IMR-90 (cell line): ENCODE data around the gene CBY1. TPM values are rescaled to one million over a fixed set of nuclear protein-coding genes. Genes with fewer than 3 reads are reported as not detected.
A peak's percentile ranks its signal among the peaks of the same experiment; 100 is the strongest.

ENCODE experiments used
- ATAC-seq: fragments of 200-7000 bp; cut with Tn5 transposase; 2 replicates; pipeline ENCODE4 v1.9.1; 2020; ENCODE audit warnings: low read depth, mild to moderate bottlenecking, moderate library complexity
- BruUV-seq: library from RNA; stranded (reverse); fragments of 400-500 nt; replicated peaks from 2 replicates; lab custom pipeline; 2021; lab: Mats Ljungman, UMichigan
- CTCF ChIA-PET: fragments of 300-600 bp; formaldehyde crosslinking; extraction: SDS; loops from one replicate; lab custom pipeline; 2021; ENCODE audit warnings: antibody characterized with exemption; lab: Yijun Ruan, JAX
- POLR2A ChIA-PET: fragments of 300-600 bp; sonication (Branson Sonifier 250); formaldehyde crosslinking; loops from one replicate; lab custom pipeline; 2022; ENCODE audit warnings: antibody characterized with exemption; ENCODE audit not compliant: unreplicated experiment; lab: Charles Lee
- DNase-seq: peaks from one replicate; pipeline ENCODE4 v3.0.0; 2013
- H2AFZ ChIP-seq: replicated peaks from 2 replicates; pipeline ENCODE3; 2013; ENCODE audit warnings: low read length, mild to moderate bottlenecking; ENCODE audit not compliant: poor library complexity
- H2AK5ac ChIP-seq: 2 replicates; pipeline ENCODE4 v1.6.1; 2013; ENCODE audit warnings: low read depth, low read length, inconsistent platforms
- H2AK9ac ChIP-seq: replicated peaks from 2 replicates; pipeline ENCODE3; 2013; ENCODE audit warnings: mild to moderate bottlenecking, low read depth, low read length, moderate library complexity; ENCODE audit not compliant: poor library complexity
- H2BK120ac ChIP-seq: 2 replicates; pipeline ENCODE4 v1.6.1; 2013; ENCODE audit warnings: low read depth, low read length, inconsistent platforms
- H2BK15ac ChIP-seq: 3 replicates; pipeline ENCODE4 v1.6.1; 2013; ENCODE audit warnings: low read depth, low read length, inconsistent platforms
- H2BK20ac ChIP-seq: 2 replicates; pipeline ENCODE4 v1.6.1; 2013; ENCODE audit warnings: low read depth, mild to moderate bottlenecking, inconsistent platforms, low read length, moderate library complexity
- H2BK5ac ChIP-seq: 2 replicates; pipeline ENCODE4 v1.6.1; 2013; ENCODE audit warnings: mild to moderate bottlenecking, low read depth, low read length, inconsistent platforms; ENCODE audit not compliant: poor library complexity, severe bottlenecking
- H3K14ac ChIP-seq: replicated peaks from 2 replicates; pipeline ENCODE4 v1.6.1; 2013; ENCODE audit warnings: low read depth, low read length, inconsistent platforms
- H3K18ac ChIP-seq: 2 replicates; pipeline ENCODE4 v1.6.1; 2013; ENCODE audit warnings: low read depth, low read length, control low read depth
- H3K23ac ChIP-seq: 2 replicates; pipeline ENCODE4 v1.6.1; 2013; ENCODE audit warnings: low read depth, low read length, inconsistent platforms
- H3K27ac ChIP-seq: 2 replicates; pipeline ENCODE4 v1.5.1; 2013; ENCODE audit warnings: mild to moderate bottlenecking, control low read depth, low read length; ENCODE audit not compliant: insufficient read depth
- H3K27me3 ChIP-seq: 2 replicates; pipeline ENCODE4 v1.6.1; 2013; ENCODE audit warnings: low read length; ENCODE audit not compliant: control insufficient read depth, insufficient read depth
- H3K36me3 ChIP-seq: 2 replicates; pipeline ENCODE4 v1.6.1; 2013; ENCODE audit warnings: low read length, mixed read lengths; ENCODE audit not compliant: control insufficient read depth, insufficient read depth
- H3K4ac ChIP-seq: 2 replicates; pipeline ENCODE4 v1.6.1; 2013; ENCODE audit warnings: low read depth, low read length, inconsistent platforms
- H3K4me1 ChIP-seq: 2 replicates; pipeline ENCODE4 v1.6.1; 2013; ENCODE audit warnings: low read length, mixed read lengths; ENCODE audit not compliant: control insufficient read depth, insufficient read depth
- H3K4me2 ChIP-seq: 2 replicates; pipeline ENCODE4 v1.6.1; 2013; ENCODE audit warnings: low read depth, mild to moderate bottlenecking, control low read depth, low read length, moderate library complexity
- H3K4me3 ChIP-seq: 2 replicates; pipeline ENCODE4 v1.5.1; 2013; ENCODE audit warnings: low read depth, mild to moderate bottlenecking, control low read depth, low read length, moderate library complexity; ENCODE audit not compliant: insufficient read depth
- H3K56ac ChIP-seq: 2 replicates; pipeline ENCODE4 v1.6.1; 2013; ENCODE audit warnings: low read length, inconsistent platforms; ENCODE audit not compliant: insufficient read depth; ENCODE audit errors: extremely low read depth
- H3K79me1 ChIP-seq, 2 experiments: 2 replicates each; pipeline ENCODE4 v1.6.1; 2013; ENCODE audit warnings: low read length in 2 of 2, inconsistent platforms in 1 of 2, low read depth in 1 of 2
- H3K9ac ChIP-seq: 2 replicates; pipeline ENCODE4 v1.6.1; 2013; ENCODE audit warnings: low read depth, low read length, control low read depth
- H3K9me1 ChIP-seq: 2 replicates; pipeline ENCODE4 v1.6.1; 2013; ENCODE audit warnings: low read length, inconsistent platforms; ENCODE audit not compliant: insufficient read depth
- H3K9me3 ChIP-seq: 2 replicates; pipeline ENCODE4 v1.6.1; 2013; ENCODE audit warnings: low read length; ENCODE audit not compliant: control insufficient read depth, insufficient read depth
- H4K20me1 ChIP-seq: 2 replicates; pipeline ENCODE4 v1.6.1; 2013; ENCODE audit warnings: low read length, inconsistent platforms; ENCODE audit not compliant: insufficient read depth
- H4K5ac ChIP-seq: 2 replicates; pipeline ENCODE4 v1.6.1; 2013; ENCODE audit warnings: mild to moderate bottlenecking, low read depth, low read length, control low read depth
- H4K8ac ChIP-seq, 2 experiments: 2 replicates each; pipeline ENCODE4 v1.6.1; 2013; ENCODE audit warnings: low read depth in 2 of 2, low read length in 2 of 2, control low read depth in 1 of 2, inconsistent platforms in 1 of 2
- H4K91ac ChIP-seq: 2 replicates; pipeline ENCODE4 v1.6.1; 2013; ENCODE audit warnings: low read depth, low read length, inconsistent platforms; ENCODE audit not compliant: insufficient read depth
- BHLHE40 ChIP-seq: fragments of 150-350 bp; IDR thresholded peaks from 2 replicates; pipeline ENCODE4 v1.6.1; 2016; ENCODE audit warnings: mild to moderate bottlenecking, low read depth, low read length
- CEBPB ChIP-seq: IDR thresholded peaks from 2 replicates; pipeline ENCODE4 v1.6.1; 2012; ENCODE audit warnings: low read depth, low read length, improper control_type of control experiment
- CHD1 ChIP-seq: IDR thresholded peaks from 2 replicates; pipeline ENCODE4 v1.6.1; 2012; ENCODE audit warnings: low read depth, low read length, improper control_type of control experiment
- CTCF ChIP-seq: conservative IDR thresholded peaks from 2 replicates; pipeline ENCODE4 v1.5.1; 2012; ENCODE audit warnings: mild to moderate bottlenecking, low read depth, low read length, improper control_type of control experiment
- ELK1 ChIP-seq: fragments of 150-350 bp; IDR thresholded peaks from 2 replicates; pipeline ENCODE4 v1.6.1; 2016; ENCODE audit warnings: low read depth, mild to moderate bottlenecking, low read length, moderate library complexity, borderline replicate concordance
- FOS ChIP-seq: fragments of 150-350 bp; IDR thresholded peaks from 2 replicates; pipeline ENCODE4 v1.6.1; 2016; ENCODE audit warnings: low read depth, low read length
- MAFK ChIP-seq: IDR thresholded peaks from 2 replicates; pipeline ENCODE4 v1.6.1; 2012; ENCODE audit warnings: low read depth, low read length, improper control_type of control experiment
- MAZ ChIP-seq: IDR thresholded peaks from 2 replicates; pipeline ENCODE4 v1.6.1; 2012; ENCODE audit warnings: low read depth, mild to moderate bottlenecking, low read length, improper control_type of control experiment, moderate library complexity, borderline replicate concordance
- MXI1 ChIP-seq: IDR thresholded peaks from 2 replicates; pipeline ENCODE4 v1.6.1; 2012; ENCODE audit warnings: low read depth, mild to moderate bottlenecking, low read length, moderate library complexity, borderline replicate concordance
- NFE2L2 ChIP-seq: fragments of 150-350 bp; IDR thresholded peaks from 2 replicates; pipeline ENCODE4 v1.6.1; 2016; ENCODE audit warnings: low read depth, mild to moderate bottlenecking, low read length
- POLR2A ChIP-seq: IDR thresholded peaks from 2 replicates; pipeline ENCODE4 v1.6.1; 2012; ENCODE audit warnings: mild to moderate bottlenecking, low read depth, low read length
- RAD21 ChIP-seq: IDR thresholded peaks from 2 replicates; pipeline ENCODE4 v1.6.1; 2012; ENCODE audit warnings: low read length, improper control_type of control experiment
- RCOR1 ChIP-seq: IDR thresholded peaks from 2 replicates; pipeline ENCODE4 v1.6.1; 2012; ENCODE audit warnings: mild to moderate bottlenecking, low read length, improper control_type of control experiment; ENCODE audit not compliant: insufficient replicate concordance
- RFX5 ChIP-seq: IDR thresholded peaks from 2 replicates; pipeline ENCODE4 v1.8.0; 2012; ENCODE audit warnings: low read depth, mild to moderate bottlenecking, low read length, moderate library complexity
- SMC3 ChIP-seq: fragments of 150-350 bp; IDR thresholded peaks from 2 replicates; pipeline ENCODE4 v1.6.1; 2016; ENCODE audit warnings: low read depth, mild to moderate bottlenecking, antibody characterized with exemption, low read length, moderate library complexity
- USF2 ChIP-seq: fragments of 150-350 bp; IDR thresholded peaks from 2 replicates; pipeline ENCODE4 v1.6.1; 2017; ENCODE audit warnings: mild to moderate bottlenecking, antibody characterized with exemption, low read length, low read depth
- WGBS, 2 experiments: methylation state at CpG; one replicate each; pipeline versions ENCODE4 v1.1.5 to v1.1.7; 2013; ENCODE audit warnings: missing lambda C conversion rate in 2 of 2; ENCODE audit not compliant: insufficient read length in 1 of 2; ENCODE audit errors: extremely low coverage in 2 of 2; 5-methylcytosine and 5-hydroxymethylcytosine counted together
- dilution Hi-C: fragments of 300-500 bp; cut with HindIII; formaldehyde crosslinking; loops from one replicate; pipeline ENCODE4 v1.14.3; 2018; ENCODE audit warnings: low sequenced_read_pairs; ENCODE audit not compliant: unreplicated experiment
- in situ Hi-C: fragments of 300-500 bp; cut with MboI; formaldehyde crosslinking; loops from 3 replicates; pipeline ENCODE4 v1.14.3; 2019; ENCODE audit warnings: low sequenced_read_pairs, inconsistent platforms, mixed read lengths
- intact Hi-C: fragments of 100-400 bp; cut with micrococcal nuclease; formaldehyde crosslinking; loops from 2 replicates; pipeline ENCODE4 v1.10.0; 2022
- polyA plus RNA-seq, 3 experiments: library from polyadenylated mRNA; depleted of rRNA; stranded (reverse); fragments of >200 nt; gene quantifications; 2 replicates each; pipeline ENCODE4 v1.2.3, GENCODE V29; 2012; ENCODE audit warnings: low replicate concordance in 1 of 3
- total RNA-seq: library from RNA; depleted of rRNA; stranded (reverse); fragments of >200 nt; gene quantifications from 2 replicates; pipeline ENCODE4 v1.2.3, GENCODE V29; 2012

CBY1 gene
- total and polyA plus RNA-seq, 2 of the 4 experiments (the other 2 are of a cell fraction) = 13.8 to 30.0 TPM

- Histone ChIP-seq H3K4me2 (no peak overlapping the region), H3K18ac (no peak overlapping the region), H3K27ac (no peak overlapping the region), H2AK5ac (no peak overlapping the region), H3K4me3 (no peak overlapping the region), H3K9me1 (peaks cover 32% of the 10 kb centered on the region), H4K5ac (no peak overlapping the region), H3K4me1 (peaks cover 4% of the 10 kb centered on the region), H2BK15ac (no peak overlapping the region), H3K9ac (no peak overlapping the region), H2AK9ac (no peak overlapping the region), H2AFZ (no peak overlapping the region), H4K8ac (no peak overlapping the region), H4K20me1 (peaks cover 61% of the 10 kb centered on the region), H3K14ac (no peak overlapping the region), H3K56ac (no peak overlapping the region), H2BK120ac (no peak overlapping the region), H3K23ac (no peak overlapping the region), H2BK20ac (no peak overlapping the region), H3K4ac (no peak overlapping the region), H3K36me3 (peaks cover 23% of the 10 kb centered on the region), H3K27me3 (no peaks in the 10 kb centered on the region), H4K91ac (no peak overlapping the region), H3K9me3 (no peaks in the 10 kb centered on the region), H3K79me1 (peaks cover 41 to 86% of the 10 kb centered on the region in 2 experiments), H2BK5ac (peak overlapping the region; percentile 7)
- no peak for DNase-seq
- ChIA-PET POLR2A (no interaction called here), CTCF (interaction anchor here (1.3 kb wide), 1 partner anchor 53 kb away, joined by 3 read pairs; no protein-coding TSS in a partner anchor)
- in situ Hi-C loops (no loop called here), dilution Hi-C loops (no loop called here), intact Hi-C loops (no loop called here)
- BruUV-seq = no TSS peak
- ATAC-seq = no peak
- TF ChIP-seq NFE2L2 (no peak), CHD1 (no peak), MAZ (no peak), USF2 (no peak), BHLHE40 (no peak), CEBPB (no peak), ELK1 (no peak), RAD21 (no peak), POLR2A (no peak), SMC3 (no peak), RCOR1 (no peak), FOS (no peak), MXI1 (no peak), RFX5 (no peak), CTCF (no peak), MAFK (no peak)
- WGBS, 2 experiments = 96% methylated on average over 4 of the region's 10 CpGs; no CpG with 5 or more reads in 1 of the 2 experiments
Observed at GRCh38 chr22:38716271-38716670, 59.8 kb downstream of the CBY1 start.
